Activated CD4-positive, alpha-beta T cell treated with anti-CD3 and anti-CD28 coated beads, Interleukin-2, amount 50 U/mL, for 16 hours (primary cell): Measurements from ENCODE around the gene COL4A3.
"Not testable (repeated sequence)": the region's sequence is repeated elsewhere in the genome, so short reads cannot be mapped to it uniquely, and the experiment has no call there.

ENCODE experiments used
- DNase-seq: peaks from one replicate; pipeline ENCODE4 v3.0.0-alpha.2; 2020

The COL4A3 gene

GRCh38 chr2:227219312-227220105, 55.1 kb downstream of the COL4A3 start:
- no peak for DNase-seq

DNA sequence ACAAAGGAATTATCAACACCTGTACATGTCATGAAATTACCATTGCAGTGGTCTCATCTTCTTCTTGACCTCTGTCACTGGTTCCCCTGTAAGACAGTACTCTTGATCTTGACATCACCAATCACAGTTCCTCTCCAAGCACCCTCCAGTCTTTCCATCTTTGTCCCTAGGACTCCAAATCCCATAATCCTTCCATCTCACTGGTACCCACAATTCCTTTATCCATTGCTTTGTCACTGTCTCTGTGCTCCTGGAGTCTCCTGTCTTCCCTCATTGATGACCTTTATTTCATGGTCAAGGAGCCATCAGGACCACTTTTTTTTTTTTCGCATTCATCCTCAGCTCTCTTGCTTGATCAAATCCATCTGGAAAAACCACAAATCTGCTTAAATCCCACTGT, 56.7 kb downstream of the COL4A3 start:
- no peak for DNase-seq

- DNase-seq = no peak
Measured at GRCh38 chr2:227222292-227222691, 57.9 kb downstream of the COL4A3 start.

- not testable (repeated sequence) for DNase-seq
Measured at GRCh38 chr2:227225641-227226040, 61.2 kb downstream of the COL4A3 start.

GRCh38 chr2:227228061-227228667, 63.7 kb downstream of the COL4A3 start:
- DNase-seq = no peak

DNA sequence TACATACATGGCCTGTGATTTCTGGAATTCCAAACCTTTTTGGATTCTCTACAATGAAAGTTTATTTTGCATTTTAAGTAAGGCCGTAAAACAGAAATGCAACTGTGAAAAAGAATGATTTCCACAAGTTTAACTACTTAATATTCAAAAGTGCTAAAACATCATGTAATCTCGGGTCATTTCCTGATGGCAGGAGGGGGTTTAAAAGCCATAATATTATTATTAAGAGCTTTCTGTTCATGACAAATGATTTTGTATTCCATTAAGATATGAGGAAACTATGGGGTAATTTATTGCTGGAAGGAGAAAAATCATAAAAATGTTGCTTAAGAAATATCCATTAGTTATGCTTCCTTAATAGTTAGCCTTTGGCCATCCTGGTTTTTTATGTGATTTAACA, 65.7 kb downstream of the COL4A3 start:
- DNase-seq = no peak

DNA sequence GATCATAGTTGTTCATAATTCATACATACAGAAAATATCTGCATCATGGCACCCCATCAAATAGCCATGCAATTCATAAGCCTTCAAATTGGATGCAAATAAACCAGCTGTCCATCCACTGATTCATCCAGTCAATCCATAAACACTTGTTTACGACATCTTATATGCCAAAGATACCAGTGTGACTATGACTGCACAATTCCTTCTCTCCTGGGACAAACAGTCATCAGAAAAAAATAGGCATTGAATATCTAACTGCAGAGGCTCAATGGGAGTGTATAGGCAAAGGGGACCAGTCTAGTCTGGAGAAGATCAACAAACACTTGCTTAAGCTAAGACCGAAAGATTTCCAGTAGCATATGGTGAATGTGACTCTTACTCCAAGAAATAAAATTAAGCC, 70.0 kb downstream of the COL4A3 start:
- no peak for DNase-seq

DNA sequence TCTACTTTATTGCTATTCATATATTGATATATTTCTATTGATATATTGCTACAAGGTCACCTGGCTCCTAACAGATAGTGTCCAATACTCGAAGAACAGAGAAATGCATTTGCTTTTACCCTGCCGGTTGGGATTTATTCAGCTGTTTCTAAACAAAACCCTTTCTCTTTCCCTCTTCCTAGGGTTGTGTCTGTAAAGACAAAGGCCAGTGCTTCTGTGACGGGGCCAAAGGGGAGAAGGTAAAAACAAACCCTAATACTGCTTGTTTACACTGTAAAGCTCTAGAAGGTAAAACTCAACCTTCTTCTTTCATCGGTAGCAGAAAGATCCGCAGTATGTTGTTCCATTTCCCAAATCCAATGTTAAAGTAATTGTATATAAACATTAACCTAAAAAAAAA, 73.4 kb downstream of the COL4A3 start:
- DNase-seq = no peak

DNA sequence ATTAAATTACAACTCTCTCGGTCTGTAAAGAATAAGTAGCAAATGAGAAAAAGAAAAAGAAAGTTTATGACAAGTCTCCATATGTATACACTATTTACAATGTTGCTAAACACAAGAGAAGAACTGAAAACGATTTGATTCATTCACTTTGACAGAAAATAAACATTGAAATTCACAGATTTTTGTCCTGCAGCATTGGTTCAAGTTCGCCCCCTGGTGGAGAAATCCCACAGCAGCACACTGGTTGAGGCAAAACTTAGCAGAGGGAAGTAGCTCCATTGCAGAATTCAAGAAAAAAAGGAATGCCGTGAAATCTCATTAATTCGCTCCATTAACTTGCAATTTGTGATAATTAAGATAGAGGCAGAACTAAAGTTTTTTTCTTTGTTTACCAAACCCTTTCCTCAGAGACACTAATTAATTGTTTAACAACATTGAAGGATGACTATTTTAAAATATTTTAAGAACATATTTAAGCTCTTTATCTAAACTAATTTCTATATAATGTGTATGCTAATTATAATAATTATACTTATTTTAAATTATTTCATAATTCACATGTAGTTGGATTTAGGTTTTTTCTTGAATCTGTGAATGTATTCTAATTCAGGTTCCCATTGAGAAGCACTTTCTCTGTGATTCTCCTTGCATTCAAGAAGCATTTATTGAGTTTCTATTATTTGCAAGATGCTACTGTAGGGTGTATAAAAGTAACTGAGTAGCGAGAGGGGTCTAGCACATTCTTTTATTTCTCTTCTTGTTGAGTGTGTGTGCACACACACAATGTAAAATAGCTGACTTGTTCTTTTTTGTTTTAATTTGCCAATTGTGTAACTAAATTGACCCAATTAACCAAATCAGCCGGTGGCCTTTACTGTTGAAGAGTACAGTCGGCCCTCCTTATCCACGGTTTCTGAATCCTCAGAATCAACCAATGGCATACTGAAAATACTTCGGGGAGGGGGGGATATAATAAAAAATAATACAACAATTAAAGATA, 74.1 kb downstream of the COL4A3 start:
- peak; percentile 62 for DNase-seq

DNA sequence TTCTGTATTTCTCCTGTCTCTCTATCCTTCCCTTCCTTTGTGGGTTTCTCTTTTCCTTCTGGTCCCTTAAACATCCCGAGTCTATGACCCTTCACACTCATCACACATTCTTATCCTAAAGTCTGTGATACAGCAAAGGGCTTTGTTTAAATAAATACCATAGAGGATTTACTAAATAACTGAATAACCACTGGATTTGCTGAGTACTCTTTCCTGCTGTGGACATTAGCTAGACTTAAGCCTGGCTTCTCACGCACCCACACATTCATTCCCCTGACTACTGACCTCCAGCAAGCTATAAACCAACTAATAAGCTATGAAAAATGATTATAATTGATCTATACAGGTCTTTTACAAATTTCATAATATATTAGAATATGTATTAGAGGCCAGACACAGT, 76.6 kb downstream of the COL4A3 start:
- DNase-seq = no peak

- no peak for DNase-seq
Measured at GRCh38 chr2:227248876-227249275, 84.5 kb downstream of the COL4A3 start.

- no peak for DNase-seq
Measured at GRCh38 chr2:227252831-227253230, 88.4 kb downstream of the COL4A3 start.

DNA sequence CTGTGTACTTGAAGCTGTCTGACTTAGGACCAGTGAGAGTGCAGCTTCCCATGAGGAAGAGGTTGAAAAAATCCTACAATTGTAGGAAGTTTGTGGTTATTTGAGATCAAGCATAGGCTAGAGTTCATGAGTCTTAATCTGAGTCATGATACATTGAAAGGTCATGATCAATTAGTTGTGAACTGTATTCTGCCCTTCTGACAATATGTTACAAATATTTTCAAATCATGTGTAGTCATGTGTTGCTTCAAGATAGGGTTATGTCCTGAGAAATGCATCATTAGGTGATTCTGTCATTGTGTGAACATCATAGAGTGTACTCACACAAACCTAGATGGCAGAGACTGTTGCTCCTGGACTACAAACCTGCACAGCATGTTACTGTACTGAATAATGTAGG, 92.2 kb downstream of the COL4A3 start:
- no peak for DNase-seq

GRCh38 chr2:227257820-227258219, 93.4 kb downstream of the COL4A3 start:
- DNase-seq = no peak

DNA sequence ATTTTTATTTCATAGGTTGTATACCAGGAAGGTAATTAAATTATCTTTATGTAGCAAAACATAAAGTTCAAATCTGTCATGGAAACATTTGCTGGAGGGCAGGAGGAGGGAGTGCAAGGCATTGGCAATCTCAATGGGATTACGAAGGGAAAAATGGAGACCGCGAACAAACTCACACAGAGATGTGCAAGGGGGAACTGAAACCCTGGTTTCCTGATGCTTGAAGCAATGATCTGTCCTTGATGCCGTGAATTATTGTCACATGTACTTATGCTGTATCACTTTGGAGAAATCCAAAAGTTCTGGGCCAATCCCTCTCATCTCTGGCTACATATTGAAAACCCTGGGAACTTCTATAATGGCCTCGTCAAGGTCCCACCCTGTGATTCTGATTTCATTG, 95.6 kb downstream of the COL4A3 start:
- DNase-seq = no peak

DNA sequence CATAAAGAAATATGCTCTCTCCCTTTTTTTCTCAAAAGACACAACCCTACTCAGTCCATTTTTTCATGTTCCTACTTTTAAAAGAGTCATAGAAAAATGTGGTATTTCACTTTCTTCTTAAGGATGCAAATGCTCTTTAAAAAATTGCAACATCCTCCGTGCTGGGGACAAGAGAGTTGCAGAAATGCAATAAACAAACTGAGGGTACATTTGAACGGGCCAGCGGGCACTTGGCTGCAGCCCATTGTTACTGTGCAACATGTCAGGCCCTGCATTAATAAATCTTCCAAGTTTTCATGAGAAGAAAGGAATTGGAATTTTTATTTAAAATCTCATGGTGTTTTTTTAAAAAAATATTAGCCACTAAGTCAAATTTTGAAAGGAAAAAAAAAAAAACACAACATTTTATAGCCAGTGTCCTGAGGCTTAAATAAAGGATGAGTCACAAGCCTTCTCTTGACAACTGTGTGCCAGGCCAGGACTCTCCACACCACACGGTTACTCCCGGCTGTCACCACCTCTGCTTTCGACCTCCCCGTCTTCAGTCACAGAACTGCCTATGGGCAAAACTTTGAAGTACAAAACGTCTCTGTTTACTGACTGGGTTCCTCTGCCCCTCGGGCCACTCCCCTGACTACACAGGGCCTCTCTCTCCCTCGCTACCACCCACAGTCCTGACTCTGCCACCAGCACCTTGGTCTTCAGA, 103.1 kb downstream of the COL4A3 start:
- DNase-seq = no peak

DNA sequence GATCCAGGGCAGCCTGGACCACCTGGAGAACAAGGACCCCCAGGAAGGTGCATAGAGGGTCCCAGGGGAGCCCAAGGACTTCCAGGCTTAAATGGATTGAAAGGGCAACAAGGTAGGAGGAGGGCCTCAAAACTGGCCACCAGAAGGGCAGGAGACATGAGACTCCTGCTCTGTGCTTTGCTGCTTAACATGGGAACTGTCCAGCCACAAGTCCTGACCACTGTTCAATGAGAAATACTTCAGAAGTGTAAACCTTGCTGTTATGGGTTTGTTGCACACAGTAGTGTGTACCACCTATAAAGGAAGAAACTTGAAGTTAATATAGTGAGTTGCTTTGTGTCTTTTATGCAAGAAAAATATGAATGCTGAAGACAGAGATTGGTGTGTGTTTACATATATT, 116.5 kb downstream of the COL4A3 start:
- DNase-seq = no peak

DNA sequence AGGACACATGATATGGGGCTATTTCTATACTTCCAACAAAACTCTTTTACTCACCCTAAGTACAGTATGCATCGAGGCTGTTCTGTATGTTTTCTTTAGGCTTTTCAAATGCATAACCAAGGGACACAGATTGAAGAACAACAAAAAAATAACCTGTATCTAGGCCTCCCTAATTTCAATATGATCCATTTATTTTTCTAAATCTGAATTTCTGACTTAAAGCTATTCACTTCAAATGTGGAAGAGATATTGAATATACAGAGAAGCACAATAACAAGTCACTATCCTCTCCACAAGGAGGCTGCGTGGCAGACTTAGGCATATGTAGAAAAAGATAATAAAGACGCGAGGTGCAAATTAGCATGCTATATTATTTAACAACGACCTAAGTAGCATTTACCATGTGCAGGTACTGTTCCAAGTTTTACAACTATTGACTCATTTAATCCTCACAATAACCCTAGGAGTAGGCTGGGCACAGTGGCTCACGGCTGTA, 121.4 kb downstream of the COL4A3 start:
- DNase-seq = no peak

DNA sequence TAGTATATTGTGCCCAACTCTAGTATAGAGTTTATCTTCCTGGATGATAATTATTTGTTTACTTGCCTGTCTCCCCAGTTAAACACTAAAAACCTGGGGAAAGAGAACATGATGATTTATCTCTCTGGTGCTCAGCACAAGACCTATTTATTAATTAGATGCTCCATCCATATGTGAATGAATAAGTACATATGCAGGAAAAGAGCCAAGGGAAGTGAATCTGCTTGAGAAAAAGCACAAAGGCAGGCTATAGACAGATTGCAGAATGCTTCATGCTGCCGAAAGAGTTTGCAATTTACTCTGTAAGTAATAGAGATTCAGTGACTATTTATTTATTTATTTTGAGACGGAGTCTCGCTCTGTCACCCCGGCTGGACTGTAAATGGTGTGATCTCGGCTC, 123.3 kb downstream of the COL4A3 start:
- DNase-seq = no peak

GRCh38 chr2:227292314-227292713, 127.9 kb downstream of the COL4A3 start:
- DNase-seq = no peak

- no peak for DNase-seq
Measured at GRCh38 chr2:227293531-227293930, 129.1 kb downstream of the COL4A3 start.

DNA sequence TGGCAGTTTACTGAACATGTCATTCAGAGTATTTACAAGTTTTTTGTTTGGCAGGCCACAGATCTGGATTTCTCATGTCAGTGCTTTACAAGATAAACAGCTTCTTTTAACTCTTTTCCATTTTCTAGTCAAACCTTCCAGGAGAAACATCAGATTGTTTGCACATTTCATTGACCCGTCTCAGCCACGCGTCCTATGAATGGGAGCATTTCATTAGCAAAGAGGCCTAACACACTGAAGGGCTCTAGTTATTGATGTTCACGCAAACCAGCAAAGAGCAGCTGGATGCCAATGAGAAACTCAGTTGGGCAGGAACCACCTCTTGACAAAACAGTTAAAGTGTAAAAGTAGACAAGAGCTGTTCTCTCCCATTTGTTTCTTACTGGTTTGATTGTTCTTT, 131.4 kb downstream of the COL4A3 start:
- DNase-seq = no peak
